ENCODE data around the gene DOK3.

GRCh38 chr5:177494346-177495195, 15.1 kb downstream of the DOK3 start:
- TF ChIP-seq, protein P1, sequence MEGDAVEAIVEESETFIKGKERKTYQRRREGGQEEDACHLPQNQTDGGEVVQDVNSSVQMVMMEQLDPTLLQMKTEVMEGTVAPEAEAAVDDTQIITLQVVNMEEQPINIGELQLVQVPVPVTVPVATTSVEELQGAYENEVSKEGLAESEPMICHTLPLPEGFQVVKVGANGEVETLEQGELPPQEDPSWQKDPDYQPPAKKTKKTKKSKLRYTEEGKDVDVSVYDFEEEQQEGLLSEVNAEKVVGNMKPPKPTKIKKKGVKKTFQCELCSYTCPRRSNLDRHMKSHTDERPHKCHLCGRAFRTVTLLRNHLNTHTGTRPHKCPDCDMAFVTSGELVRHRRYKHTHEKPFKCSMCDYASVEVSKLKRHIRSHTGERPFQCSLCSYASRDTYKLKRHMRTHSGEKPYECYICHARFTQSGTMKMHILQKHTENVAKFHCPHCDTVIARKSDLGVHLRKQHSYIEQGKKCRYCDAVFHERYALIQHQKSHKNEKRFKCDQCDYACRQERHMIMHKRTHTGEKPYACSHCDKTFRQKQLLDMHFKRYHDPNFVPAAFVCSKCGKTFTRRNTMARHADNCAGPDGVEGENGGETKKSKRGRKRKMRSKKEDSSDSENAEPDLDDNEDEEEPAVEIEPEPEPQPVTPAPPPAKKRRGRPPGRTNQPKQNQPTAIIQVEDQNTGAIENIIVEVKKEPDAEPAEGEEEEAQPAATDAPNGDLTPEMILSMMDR (IDR thresholded peaks at IDR 0.05): no peak
- no peak for TF ChIP-seq POLR2A (IDR thresholded peaks at IDR 0.05)

All from suprapubic skin (tissue), 3 donors.